BE2C (cell line): Measurements from ENCODE around the gene ELAVL2.
A peak's percentile ranks its signal among the peaks of the same experiment; 100 is the strongest.

Source experiments
- DNase-seq: peaks from one replicate; pipeline ENCODE4 v3.0.0-alpha.2; 2020
- H3K27me3 ChIP-seq: fragments of 250-450 bp; sonication (Bioruptor Pico); 2 replicates; pipeline ENCODE4 v1.5.1; 2020; ENCODE audit warnings: mild to moderate bottlenecking
- H3K36me3 ChIP-seq: fragments of 250-450 bp; sonication (Bioruptor Pico); 2 replicates; pipeline ENCODE4 v1.5.1; 2020; ENCODE audit warnings: mild to moderate bottlenecking
- H3K4me1 ChIP-seq: fragments of 250-450 bp; sonication (Bioruptor Pico); 2 replicates; pipeline ENCODE4 v1.5.1; 2020
- H3K4me3 ChIP-seq: 2 replicates; pipeline ENCODE4 v1.5.1; 2011; ENCODE audit warnings: low read depth, low read length
- H3K9me3 ChIP-seq: fragments of 250-450 bp; sonication (Bioruptor Pico); 2 replicates; pipeline ENCODE4 v1.5.1; 2020
- TF ChIP-seq, protein P1 (sequence below): IDR thresholded peaks from 2 replicates; pipeline ENCODE4 v1.5.1; 2012; ENCODE audit warnings: mild to moderate bottlenecking, low read depth, low read length

Gene ELAVL2

DNA sequence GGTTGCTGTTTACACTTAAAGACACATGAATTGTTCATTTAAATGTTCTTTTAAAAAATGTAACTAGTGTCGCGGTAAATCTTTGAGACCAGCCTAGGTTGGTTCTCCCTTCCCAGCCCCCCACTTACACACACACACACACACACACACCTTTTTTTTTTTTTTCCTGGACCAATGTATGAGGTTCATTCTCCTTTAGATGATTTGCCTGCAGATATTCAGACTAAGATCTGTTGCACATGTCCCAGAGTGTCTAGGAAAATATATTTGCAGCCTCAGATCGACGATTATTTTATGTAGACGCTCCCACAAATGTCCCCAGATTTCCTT is 4.4 kb upstream of the ELAVL2 start:
- Histone ChIP-seq H3K36me3 (no peaks in the 10 kb centered on the region), H3K4me3 (no peak overlapping the region), H3K4me1 (no peaks in the 10 kb centered on the region), H3K9me3 (no peaks in the 10 kb centered on the region), H3K27me3 (peaks cover 4% of the 10 kb centered on the region; the same call in 1 of the 2 replicates)
- TF ChIP-seq, protein P1, sequence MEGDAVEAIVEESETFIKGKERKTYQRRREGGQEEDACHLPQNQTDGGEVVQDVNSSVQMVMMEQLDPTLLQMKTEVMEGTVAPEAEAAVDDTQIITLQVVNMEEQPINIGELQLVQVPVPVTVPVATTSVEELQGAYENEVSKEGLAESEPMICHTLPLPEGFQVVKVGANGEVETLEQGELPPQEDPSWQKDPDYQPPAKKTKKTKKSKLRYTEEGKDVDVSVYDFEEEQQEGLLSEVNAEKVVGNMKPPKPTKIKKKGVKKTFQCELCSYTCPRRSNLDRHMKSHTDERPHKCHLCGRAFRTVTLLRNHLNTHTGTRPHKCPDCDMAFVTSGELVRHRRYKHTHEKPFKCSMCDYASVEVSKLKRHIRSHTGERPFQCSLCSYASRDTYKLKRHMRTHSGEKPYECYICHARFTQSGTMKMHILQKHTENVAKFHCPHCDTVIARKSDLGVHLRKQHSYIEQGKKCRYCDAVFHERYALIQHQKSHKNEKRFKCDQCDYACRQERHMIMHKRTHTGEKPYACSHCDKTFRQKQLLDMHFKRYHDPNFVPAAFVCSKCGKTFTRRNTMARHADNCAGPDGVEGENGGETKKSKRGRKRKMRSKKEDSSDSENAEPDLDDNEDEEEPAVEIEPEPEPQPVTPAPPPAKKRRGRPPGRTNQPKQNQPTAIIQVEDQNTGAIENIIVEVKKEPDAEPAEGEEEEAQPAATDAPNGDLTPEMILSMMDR: no peak
- no peak for DNase-seq

DNA sequence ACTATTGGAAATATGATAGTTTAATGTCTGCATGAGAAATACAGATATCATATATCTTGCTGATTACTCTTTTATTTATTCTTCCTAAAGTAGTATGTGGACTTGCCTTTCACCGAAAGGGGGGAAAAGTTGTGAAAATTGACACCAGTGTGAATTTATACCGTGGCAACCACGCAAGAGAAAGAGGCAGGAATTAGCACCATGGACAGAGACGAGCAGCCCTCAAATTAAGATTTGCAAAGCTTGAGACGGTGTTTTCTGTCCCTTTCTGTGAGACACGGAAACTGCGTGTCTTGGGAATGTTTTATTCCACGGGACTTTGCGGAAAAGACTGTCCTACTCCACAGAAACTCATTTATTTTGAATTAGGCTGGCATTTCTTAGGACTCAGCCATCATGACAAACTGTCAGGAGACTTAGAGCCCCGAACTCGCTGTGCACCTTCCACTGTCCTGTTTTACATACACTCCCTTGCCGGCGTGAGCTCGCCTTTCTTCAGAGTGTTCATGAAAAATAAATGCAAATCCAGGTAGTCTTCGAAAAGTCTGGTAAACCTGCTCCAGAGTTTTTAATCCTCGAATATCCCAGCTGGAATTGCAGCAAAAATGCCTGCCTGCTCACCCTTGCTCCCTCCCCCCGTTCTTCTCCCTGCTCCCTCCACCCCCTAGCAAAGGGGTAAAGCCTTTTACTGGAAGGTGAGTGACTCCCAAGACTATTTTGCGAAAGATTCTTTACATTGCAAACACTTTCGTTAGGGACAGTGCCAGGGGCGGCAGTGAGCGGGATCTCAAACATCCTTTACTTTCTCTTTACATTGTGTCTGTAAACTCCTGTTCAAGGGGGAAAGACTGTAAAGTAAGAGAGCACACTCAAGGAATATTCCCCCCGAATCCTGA is 3.8 kb upstream of the ELAVL2 start:
- Histone ChIP-seq H3K36me3 (no peaks in the 10 kb centered on the region), H3K27me3 (peaks cover 4% of the 10 kb centered on the region; the same call in 1 of the 2 replicates), H3K4me3 (no peak overlapping the region), H3K9me3 (no peaks in the 10 kb centered on the region), H3K4me1 (no peaks in the 10 kb centered on the region)
- DNase-seq: no peak
- TF ChIP-seq, protein P1: no peak

DNA sequence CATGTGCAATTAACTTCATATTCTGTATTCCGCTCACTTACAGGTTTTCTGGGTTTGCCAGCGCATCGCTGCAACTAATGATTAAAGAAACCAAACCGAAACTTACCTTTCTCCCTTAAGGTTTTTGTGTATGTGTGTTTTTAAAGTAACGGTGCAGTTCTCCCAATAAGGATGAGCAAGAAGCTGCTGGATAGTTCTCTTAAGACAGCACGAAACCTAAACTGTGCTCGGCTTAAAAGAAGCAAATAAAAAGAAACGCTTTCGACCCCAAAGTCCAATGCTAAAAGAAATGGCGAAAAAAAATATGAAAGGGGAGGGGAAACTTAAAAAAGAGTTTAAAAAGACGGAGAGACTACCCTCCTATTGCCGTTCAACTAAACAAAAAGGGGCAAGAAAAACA is 340 bp downstream of the ELAVL2 start:
- no peaks in the 10 kb centered on the region for H3K9me3 ChIP-seq
- H3K36me3 ChIP-seq: no peaks in the 10 kb centered on the region
- peak overlapping the region; percentile 82 for H3K4me3 ChIP-seq
- no peaks in the 10 kb centered on the region for H3K4me1 ChIP-seq
- H3K27me3 ChIP-seq: peaks cover 14% of the 10 kb centered on the region
- DNase-seq: no peak
- TF ChIP-seq, protein P1: no peak

DNA sequence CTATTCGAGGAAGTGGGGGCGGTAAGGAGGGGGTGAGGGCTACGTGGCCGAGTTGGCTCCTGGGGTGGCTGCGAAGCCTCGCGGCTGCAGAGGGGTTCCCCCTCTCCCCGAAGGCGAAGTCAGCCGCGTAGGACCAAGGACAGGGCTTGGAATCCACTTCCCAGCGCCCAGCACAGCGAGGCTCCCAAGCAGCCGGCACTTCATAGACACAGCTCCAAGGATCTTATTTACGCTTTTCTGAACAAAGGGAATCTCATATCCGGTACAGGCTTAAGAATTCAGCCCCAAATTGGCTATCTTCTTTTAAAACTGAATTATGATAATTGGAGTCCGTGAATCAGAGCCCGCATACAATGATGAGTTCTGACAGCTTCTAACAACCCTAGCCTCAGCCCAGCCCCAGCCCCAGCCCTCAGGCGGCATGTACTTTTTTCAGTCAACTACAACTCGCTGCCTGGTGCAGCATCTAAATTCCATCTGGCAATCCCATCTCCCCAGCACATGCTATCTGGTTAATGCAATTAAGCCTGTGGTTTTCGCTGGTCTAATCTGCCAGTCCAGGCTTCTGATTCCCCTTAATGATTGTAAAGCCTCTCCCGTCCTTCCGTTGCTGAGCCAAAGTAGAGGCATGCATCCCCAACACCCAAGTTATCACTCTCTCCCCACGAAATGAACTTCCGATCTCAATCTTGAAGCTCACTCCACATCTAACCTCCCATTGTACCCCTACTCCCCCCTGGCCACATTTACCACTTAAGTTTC is 1.0 kb downstream of the ELAVL2 start:
- peak; percentile 53 for DNase-seq
- Histone ChIP-seq H3K36me3 (no peaks in the 10 kb centered on the region), H3K9me3 (no peaks in the 10 kb centered on the region), H3K4me3 (peak overlapping the region; percentile 82), H3K4me1 (no peaks in the 10 kb centered on the region), H3K27me3 (peaks cover 21% of the 10 kb centered on the region)
- TF ChIP-seq, protein P1: no peak

DNA sequence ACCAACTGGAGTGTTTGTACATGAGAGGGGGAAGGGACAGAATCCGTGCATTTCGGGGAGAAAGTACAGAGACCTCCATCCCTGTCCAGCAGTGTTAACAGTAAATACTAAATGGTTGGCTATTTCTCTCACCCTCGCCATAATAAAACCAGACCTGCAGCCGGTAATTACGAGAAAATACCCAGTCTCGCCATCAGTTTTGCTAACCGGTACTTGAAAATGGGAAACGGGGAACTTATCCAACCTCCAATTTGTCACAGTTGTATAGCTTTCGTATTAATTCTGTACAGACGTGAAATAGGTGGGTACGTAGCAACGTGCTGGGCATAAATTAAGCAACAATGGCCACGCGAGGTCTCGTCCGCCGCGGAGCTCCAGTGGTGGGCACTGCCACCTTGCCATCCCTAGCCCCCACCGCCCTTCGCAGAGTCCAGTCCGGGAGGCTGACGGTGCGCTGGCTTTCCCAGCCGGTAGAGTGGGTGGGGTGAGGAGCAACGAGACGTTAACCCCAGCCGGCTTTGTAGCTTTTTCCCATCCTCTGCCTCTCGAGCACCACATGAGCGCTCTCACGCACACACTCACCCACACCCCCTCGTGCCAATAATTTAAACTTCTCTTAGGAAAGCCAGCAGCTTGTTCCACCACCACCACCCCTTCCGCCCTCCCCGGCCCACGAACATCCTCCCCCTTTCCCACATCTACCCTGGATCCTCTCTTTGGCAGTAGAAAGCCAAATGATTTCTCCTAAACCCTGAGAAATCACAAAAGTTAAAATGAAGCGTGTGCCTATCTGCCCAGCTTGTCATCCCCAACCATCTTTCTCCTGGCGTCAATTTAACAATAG is 1.8 kb downstream of the ELAVL2 start:
- DNase-seq: no peak
- TF ChIP-seq, protein P1: no peak
- Histone ChIP-seq H3K4me3 (peak overlapping the region; percentile 82), H3K27me3 (peaks cover 28% of the 10 kb centered on the region), H3K4me1 (no peaks in the 10 kb centered on the region), H3K36me3 (no peaks in the 10 kb centered on the region), H3K9me3 (no peaks in the 10 kb centered on the region)
